Iris pigment epithelial cell (primary cell): ENCODE data around the gene ACBD6.
"Not testable (repeated sequence)": the region's sequence is repeated elsewhere in the genome, so short reads cannot be mapped to it uniquely, and the experiment has no call there.

ENCODE experiments used
- DNase-seq: peaks from one replicate; pipeline ENCODE4 v3.0.0-alpha.2; 2011; ENCODE audit warnings: low read depth

The ACBD6 gene

GRCh38 chr1:180415985-180416633 is 86.3 kb downstream of the ACBD6 start:
- DNase-seq: peak; percentile 54

GRCh38 chr1:180415236-180415848 is 87.0 kb downstream of the ACBD6 start:
- DNase-seq: no peak

GRCh38 chr1:180412583-180412982 is 89.8 kb downstream of the ACBD6 start:
- no peak for DNase-seq

GRCh38 chr1:180408128-180408527 is 94.2 kb downstream of the ACBD6 start:
- DNase-seq: not testable (repeated sequence)

GRCh38 chr1:180407051-180407450 is 95.3 kb downstream of the ACBD6 start:
- no peak for DNase-seq

GRCh38 chr1:180402551-180402950 is 99.8 kb downstream of the ACBD6 start:
- no peak for DNase-seq

GRCh38 chr1:180402001-180402400 is 100.4 kb downstream of the ACBD6 start:
- no peak for DNase-seq

GRCh38 chr1:180397175-180397574 is 105.2 kb downstream of the ACBD6 start:
- no peak for DNase-seq

- DNase-seq: no peak
Observed at GRCh38 chr1:180392427-180393145, 109.8 kb downstream of the ACBD6 start.

- no peak for DNase-seq
Observed at GRCh38 chr1:180392020-180392419, 110.4 kb downstream of the ACBD6 start.

GRCh38 chr1:180387413-180387812 is 115.0 kb downstream of the ACBD6 start:
- DNase-seq: no peak

GRCh38 chr1:180386745-180387367 is 115.5 kb downstream of the ACBD6 start:
- DNase-seq: no peak

GRCh38 chr1:180385144-180385543 is 117.2 kb downstream of the ACBD6 start:
- DNase-seq: no peak

- no peak for DNase-seq
Observed at GRCh38 chr1:180384286-180385005, 117.9 kb downstream of the ACBD6 start.

- peak; percentile 69 for DNase-seq
Observed at GRCh38 chr1:180382326-180383115, 119.9 kb downstream of the ACBD6 start.

- DNase-seq: no peak
Observed at GRCh38 chr1:180381184-180381580, 121.2 kb downstream of the ACBD6 start.

GRCh38 chr1:180380259-180381183 is 121.9 kb downstream of the ACBD6 start:
- no peak for DNase-seq

GRCh38 chr1:180376800-180377199 is 125.6 kb downstream of the ACBD6 start:
- DNase-seq: no peak

GRCh38 chr1:180376253-180376652 is 126.1 kb downstream of the ACBD6 start:
- no peak for DNase-seq

- DNase-seq: no peak
Observed at GRCh38 chr1:180372728-180373127, 129.6 kb downstream of the ACBD6 start.
